Activated T-cell treated with anti-CD3 and anti-CD28 coated beads for 1 hour (primary cell): ENCODE results near the gene EIF1B.
"Not testable (repeated sequence)": the region's sequence is repeated elsewhere in the genome, so short reads cannot be mapped to it uniquely, and the experiment has no call there.

Source experiments
- DNase-seq: peaks from one replicate; pipeline ENCODE4 v3.0.0-alpha.2; 2020; ENCODE audit warnings: low read depth

The EIF1B gene

DNA sequence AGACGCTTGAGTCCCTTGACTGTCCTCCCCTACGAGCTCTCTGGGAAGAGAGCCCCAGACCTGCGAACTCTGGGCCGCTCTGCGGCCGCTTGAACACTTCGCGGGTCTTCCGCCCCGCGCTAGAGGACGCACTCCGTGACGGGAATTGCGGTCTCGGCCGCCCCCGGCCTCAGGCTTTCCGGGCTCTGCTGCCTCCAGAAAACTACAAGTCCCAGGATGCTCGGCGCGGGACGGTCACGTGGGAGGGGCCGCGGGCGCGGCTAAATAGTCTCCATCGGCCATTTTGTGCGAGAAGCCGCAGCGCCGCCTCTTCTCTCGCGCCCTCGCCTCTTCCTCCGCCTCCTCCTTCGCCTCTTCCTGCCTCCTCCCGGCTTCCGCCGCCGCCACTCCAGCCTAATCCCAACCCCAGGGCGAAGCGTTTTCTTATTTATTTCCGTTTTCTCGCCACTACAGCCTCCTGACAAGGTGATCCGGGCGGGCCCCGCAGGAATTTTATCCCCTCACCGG, at the start of gene EIF1B:
Gene EIF1B, plus strand, starts transcription at position 290 of the 507 bp plus-strand sequence. CDS start 235 bp downstream, outside the sequence.
- DNase-seq = peak; percentile 97

DNA sequence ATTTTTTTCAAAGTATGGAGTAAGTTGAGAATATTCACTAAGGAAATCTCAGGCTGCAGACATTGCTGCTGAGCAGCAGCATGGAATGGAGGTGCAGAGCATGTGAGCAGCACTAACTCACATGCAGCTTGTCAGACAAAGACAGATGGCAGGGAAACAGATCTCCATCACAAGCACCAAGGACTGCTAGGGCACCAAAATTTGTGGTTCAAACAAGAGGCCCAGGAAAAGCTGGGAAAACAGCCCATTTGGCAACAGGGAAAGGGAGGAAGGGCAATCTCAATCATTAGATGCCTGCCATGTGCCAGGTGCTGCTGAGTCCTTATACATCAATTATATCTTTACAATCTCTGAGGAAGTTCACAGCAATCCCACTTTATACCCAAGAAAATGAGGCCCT, 47.2 kb upstream of the EIF1B start:
- no peak for DNase-seq

DNA sequence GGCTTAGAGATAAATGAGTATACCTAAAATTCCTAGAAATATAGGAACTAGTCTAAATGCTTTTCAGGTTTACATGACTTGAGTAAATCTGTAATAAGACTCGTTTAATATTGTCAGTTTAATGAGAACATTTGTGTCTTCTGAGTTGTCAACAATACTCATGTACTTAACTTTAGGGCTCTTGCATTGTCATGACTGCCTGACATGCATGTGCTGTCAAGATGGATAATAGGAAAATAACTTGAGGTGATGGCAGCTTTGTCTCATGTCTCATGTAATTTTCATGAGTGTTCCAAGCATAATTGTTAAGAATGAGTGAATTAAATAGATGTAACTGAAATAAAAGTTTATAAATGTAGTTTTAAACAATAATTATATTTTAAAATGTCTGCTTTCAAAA, 45.1 kb upstream of the EIF1B start:
- DNase-seq = no peak

DNA sequence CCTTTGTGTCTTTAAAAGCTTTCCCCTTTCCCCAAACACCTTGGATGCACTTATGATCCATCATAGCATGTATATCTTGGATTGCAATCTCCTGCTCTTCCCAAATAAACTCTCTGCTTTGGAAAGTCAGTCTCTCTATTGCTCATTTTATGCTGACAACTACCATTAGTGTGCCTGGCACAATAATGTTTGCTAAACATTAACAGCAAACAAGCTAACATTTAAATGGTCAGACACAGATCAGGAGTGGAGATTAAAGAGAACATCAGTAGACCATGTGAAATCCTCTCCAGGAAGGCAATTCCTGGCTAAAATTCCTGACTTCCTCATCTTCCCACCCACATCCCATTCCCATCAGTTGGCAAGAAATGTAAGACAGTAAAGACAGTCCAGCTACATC, 44.3 kb upstream of the EIF1B start:
- no peak for DNase-seq

DNA sequence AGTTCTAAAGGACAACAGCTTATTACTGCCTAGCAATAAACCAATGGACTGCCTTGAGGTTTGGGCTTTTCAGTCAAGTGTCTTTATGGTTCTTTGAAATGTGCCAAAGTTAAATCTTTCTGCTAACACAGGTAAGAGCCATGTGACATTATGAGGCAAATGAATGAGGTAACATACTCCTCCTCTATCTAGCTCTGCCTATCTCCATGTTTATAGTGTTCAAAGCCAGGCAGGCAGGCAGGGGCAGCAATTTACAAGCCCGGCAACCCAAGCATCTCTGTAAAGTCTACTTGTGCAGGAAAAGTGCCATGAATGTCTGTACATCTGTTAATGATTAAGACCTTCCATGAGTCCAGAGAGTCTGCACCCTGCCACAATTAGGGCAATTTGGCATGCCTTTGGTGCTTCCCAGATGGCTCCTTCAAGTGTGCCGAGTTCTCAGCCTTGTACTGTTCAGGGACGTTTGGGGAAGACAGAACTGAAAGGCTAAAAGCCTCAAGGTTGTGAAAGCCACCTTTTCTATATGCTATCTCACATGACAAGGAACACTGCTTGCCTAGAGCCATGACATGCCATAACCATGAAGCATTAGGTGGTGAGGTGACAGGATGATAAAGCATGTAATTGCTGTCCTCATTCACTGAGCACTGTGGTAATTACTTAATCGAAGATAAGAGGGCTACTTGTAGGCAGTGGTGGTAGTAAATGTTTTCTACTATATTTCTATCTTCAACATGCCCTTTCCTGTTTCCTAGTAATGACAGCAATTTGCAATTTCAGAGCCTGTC, 41.4 kb upstream of the EIF1B start:
- no peak for DNase-seq

DNA sequence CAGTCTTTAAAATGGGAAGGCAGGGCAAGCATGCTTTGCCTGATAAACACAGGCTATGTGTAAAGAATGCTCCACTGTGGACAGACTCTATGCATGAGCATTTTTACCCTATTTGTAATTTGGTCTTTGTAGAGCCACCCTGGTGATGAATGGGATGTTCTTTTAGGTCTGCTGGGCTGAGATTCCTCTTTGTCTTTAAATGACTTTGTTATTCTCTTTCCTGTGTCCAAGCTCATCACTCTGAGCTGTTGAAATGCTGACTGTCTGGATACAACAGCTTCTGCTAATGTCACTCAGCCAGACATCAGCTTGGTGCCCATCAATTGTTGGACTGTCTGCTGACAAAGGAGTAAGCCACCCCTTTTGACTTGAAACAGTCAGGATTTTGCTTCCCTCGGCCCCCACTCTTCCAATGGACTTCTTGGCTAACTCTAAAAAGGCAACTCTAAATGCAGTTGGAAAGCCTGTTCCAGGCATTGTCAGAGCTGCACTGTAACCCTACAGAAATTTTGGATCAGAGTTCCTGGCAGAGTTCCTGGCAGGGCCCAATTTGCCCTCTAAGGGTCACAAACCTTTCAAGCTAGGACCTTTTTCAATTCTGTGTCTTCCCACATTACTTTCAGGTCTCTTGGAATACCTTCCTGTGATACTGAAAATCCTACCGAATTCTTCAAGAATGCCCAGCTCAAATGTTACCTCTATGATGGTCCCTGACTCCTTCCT, 40.5 kb upstream of the EIF1B start:
- no peak for DNase-seq

DNA sequence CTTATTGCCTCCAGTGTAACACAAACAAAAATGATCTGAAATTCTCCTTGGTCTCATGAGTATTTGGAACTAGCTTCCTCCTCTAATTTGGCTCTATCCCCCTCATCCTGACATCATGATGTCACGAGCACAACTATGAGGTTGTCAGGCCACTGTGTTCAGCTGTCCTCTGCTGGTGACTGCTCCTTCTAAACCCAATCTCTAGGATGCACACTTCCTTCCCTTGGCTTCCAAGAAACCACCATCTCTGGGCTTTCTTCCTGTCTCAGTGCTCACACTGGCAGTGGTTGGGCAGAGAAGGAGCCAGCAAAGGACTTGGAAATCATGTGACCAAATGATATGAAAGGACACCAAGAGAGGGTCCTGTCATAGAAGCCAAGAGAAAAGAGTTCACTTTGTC, 30.7 kb upstream of the EIF1B start:
- DNase-seq = no peak

DNA sequence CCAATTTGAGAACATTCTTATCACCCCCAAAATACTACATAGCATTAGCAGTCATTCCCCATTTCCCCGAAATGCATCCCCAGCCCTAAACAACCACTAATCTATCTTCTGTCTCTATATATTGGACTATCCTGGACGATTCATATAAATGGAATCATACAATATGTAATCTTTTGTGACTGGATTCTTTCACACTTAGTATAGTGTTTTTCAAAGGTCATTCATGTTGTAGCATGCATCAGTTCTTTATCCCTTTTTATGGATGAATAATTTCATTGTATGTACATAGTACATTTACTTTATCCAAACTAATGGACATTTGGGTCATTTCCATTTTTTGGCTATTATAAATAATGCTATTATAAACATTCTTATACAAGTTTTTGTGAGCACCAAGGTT, 27.5 kb upstream of the EIF1B start:
- no peak for DNase-seq

DNA sequence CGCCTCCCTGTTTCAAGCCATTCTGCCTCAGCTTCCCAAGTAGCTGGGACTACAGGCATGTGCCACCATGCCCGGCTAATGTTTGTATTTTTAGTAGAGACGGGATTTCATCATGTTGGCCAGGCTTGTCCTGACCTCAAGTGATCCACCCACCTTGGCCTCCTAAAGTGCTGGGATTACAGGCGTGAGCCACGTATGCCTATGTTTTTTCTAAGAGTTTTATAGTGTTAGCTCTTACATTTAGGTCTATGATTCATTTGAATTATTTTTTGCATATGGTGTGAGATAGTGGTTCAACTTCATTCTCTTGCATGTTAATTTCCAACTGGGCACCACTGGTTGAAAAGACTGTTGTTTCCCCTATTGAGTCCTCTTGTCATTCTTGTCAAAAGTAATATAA, 26.4 kb upstream of the EIF1B start:
- not testable (repeated sequence) for DNase-seq

DNA sequence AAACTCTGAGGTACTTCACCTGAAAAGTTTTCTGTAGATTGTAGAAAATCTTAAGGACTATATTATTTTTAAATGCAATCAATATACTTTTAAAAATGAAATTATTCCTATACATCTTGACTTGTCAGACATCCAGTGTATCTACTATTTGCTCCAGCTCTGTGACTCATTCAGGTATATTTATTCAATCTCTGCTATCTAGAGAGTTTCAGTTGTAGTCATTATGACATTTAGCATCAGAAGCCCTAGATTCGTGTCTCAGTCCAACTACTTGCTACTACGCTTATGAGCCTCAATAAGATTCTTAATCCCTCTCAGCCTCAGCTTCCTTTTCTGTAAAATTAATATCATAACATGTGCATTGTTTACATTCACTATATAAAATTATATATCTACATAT, 22.3 kb upstream of the EIF1B start:
- DNase-seq = no peak

DNA sequence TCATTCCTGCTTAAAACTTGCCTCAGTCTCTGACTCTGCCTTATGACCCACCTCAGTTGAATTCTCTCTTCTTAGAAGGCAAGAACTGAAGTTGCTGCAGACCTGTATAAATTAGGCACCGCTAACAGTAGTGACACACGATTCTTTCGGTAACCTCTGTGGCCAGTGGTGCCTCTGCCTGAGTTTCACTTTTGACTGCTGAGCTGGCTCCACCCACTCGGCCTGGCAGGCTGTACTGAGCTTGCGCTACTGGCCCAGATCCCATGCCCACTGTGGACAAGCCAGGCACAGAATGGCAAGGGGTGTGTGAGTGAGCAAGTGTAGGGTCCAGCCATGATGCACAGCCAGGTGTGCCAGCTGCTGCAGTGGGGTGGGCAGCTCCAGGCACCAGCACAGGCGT, 19.1 kb upstream of the EIF1B start:
- no peak for DNase-seq

DNA sequence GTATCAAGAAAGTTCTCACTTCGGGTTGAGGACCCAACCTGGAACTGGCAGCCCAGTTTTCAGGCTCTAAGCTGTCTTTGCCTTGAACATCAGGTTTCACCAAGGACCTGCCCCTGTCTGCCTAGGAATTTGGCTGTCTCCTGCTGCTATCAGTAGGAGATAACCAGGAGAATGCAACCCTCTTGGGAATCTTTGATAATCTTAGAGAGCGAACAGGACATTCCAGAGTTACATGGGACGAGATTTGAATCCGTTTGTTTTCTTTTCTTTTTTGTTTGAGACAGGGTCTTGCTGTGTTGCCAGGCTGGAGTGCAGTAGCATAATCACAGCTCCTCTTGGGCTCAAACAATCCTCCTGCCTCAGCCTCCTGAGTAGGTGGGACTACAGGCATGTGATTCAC, 18.0 kb upstream of the EIF1B start:
- DNase-seq = no peak

DNA sequence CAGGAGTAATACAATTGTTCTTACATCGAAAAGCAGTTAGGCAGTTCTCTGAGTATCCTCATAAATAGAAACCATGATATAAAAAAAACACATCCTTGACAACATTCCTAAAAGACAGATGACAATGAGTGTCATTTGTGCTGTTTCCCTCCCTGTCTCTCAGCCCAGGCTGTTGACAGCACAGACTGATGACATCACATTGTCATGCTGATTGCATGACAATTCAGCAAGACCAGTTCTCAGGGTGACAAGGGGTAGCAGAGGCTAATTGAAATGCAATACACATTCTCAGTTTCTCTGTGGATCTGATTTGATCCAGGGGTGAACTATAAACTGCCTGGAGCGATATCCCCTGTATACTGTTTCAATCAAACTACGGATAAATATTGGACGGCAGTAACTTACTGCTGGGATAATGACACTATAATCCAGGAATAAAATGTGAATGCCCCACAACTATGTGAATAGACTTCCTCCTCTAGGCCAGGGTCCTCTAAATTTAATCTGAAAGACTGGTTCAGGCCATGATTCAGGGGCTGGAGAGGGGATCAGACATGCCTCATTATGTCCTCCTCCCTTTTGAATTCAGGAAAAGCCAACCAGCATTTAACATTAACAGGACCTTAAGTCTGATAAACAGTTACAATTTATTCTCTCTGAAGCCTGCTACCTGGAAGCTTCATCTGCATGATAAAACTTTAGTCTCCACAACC, 16.7 kb upstream of the EIF1B start:
- DNase-seq = no peak

DNA sequence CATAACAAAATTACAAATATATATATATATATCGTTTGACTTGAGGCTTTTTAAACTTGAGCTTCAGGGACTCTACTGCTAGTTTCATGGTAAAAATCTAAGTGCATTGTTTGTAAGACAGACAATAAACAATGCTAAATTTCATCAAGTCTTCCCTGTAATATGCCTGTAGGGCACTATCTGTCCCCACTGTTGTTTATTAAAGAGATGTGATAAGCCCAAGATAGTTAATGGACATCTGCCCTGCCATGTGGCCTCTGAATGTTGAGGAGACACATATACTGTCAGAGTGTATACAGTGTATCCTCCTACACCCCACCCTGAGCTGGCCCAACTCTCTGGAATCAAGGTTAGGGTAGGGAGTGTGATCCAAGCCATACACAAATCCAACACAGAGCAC, 15.1 kb upstream of the EIF1B start:
- no peak for DNase-seq

DNA sequence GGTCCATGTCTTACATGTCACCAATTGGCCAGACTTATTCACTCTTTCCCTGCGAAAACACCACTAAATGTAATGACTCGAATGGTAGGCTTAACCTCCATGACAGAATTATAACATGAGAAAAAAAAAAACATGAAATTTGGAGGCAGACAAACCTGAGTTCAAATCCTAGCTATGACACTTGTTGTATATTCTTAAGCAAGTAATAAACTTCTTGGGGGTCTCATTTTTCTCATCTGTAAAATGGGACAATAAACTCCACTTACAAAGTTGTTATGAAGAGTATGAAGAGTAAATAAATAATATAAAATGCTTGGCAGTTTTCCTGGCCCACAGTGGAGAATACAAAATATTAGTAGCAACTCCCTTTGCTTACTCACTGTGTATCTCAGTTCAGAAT, 11.4 kb upstream of the EIF1B start:
- no peak for DNase-seq

DNA sequence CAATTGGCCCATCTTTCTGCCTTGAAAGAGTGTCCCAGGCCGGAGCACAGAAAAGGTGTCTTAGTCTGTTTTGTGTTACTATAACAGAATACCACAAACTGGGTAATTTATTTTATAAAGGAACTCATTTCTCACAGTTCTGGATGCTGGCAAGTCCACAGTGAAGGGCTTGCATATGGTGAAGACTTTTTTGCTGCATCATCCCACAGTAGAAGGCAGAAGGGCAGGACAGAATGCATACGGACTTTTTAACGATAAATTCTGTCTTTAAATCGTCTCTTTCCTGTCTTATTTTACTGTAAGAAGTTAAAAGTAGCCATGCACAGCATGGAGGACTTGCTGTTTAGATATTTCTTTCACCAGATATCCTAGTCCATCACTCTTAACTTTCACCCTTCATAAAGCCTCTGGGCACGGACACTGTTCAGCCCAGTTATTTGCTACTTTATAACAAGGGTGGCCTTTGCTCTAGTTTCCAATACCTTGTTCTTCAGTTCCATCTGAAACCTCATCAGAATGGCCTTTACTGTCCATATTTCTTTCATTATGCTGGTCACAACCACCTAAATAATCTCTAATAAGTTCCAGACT, 10.3 kb upstream of the EIF1B start:
- no peak for DNase-seq

DNA sequence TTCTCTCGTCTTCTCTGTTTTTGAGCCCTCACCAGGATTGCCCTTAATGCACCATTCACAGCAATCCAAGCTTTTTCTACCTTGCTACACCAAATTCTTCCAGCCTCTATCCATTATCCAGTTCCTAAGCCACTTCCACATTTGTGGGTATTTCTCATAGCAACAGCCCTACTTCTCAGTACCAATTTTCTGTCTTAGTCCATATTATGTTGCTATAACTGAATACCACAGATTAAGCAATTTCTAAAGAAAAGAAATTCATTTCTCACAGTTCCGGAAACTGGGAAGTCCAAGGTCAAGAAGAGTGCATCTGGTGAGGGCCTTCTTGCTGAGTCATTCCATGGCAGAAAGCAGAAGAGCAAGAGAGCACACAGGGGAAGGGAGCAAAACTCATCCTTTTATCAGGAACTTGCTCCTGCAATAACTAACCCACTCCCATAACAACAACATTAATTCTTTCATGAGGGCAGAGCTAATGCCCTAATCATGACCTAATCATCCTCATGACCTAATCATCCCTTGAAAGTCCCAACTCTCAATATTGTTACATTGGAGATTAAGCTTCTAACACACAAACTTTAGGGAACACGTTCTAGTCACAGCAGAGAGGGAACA, 9.7 kb upstream of the EIF1B start:
- DNase-seq = no peak

DNA sequence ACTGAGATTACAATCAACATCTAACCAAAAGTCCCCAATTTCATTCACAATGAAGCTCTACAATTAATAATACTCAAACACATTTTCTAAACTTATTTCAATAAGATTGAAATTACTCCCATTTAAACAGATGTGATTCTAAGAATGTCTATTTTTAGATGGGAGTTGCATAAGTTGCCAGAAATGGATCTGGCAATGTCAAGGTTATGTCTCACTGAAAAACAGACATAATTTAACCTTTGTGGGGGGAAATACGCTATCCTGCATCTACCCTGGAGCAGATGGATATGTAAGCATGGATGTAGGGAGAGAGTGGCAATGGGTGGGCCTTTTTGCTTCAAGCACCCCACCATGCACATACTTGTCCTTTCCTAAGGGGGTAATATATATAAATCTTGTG, 6.7 kb upstream of the EIF1B start:
- no peak for DNase-seq

DNA sequence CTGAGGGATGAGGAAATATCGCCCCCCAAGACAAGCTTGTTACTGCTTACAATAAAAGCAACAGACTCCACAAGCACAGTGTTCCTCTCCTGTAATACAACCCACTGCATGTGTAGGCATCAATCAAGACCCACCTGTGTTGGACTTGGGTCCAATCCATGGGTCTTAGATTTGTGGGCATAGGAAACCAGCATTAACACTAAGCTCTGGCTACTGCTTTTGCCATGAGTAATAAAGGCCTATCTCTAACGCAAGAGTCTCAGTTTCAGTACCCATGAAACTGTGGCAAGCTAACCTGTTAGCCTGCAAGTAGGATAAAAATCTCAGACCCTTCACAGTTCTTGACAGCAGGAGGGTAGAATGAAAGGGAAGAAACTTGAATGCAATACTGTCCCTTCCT, 5.2 kb upstream of the EIF1B start:
- DNase-seq = no peak

DNA sequence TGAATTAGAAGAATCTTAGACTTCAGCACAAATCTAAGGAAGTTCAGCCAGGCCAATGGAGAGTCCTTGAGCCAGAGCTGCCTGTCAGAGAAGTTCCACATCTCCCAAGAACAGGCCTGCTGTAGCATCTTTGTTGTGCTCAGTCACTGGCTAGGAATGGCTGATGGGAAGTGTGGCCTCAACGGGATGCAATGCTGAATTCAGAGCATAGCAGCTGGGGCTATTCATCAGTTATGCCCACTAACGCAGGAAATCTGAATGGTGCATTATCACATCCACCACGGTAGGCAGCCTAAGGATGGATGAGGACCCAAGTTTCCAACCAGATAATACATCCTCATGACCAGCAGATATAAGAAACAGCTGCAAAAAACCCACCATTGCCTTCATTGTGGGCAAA, 3.2 kb upstream of the EIF1B start:
- DNase-seq = no peak

DNA sequence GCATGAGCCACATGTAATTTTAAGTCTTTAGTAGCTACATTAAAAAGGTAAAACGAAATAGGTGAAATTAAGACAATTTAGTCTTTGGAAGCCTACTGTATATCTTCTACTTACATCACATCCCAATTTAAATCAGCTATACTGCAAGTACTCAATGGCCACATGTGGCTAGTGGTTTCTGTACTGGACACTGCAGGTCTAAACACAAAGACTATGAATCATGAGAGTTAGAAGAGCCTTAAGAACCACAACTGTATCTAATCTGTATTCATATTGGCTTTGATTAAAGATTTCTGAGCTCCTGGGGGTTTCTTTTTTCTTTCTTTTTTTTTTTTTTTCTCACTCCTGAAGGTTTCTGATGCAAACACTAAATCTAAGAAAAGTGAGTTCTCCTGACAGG, 2.3 kb upstream of the EIF1B start:
- DNase-seq = no peak
